Measurements from ENCODE around the gene TRAF3IP3.

The TRAF3IP3 gene

GRCh38 chr1:209800984-209801834 is 45.4 kb downstream of the TRAF3IP3 start:
- TF ChIP-seq CTCF (IDR thresholded peaks at IDR 0.05; ENCODE audit: low read depth, low read length) = no peak
- DNase-seq (ENCODE audit: low read depth, low spot score) = peak; percentile 13
- no peak overlapping the region for H3K4me3 ChIP-seq (ENCODE audit: low read depth, low read length)
- in situ Hi-C loops (cut with HindIII; ENCODE audit: low sequenced_read_pairs) = no loop called here

- DNase-seq (ENCODE audit: low read depth, low spot score) = no peak
- no peak for TF ChIP-seq CTCF (IDR thresholded peaks at IDR 0.05; ENCODE audit: low read depth, low read length)
- in situ Hi-C loops (cut with HindIII; ENCODE audit: low sequenced_read_pairs) = no loop called here
- no peak overlapping the region for H3K4me3 ChIP-seq (ENCODE audit: low read depth, low read length)
Observed at GRCh38 chr1:209802117-209802779, 46.4 kb downstream of the TRAF3IP3 start.

- no peak overlapping the region for H3K4me3 ChIP-seq (ENCODE audit: low read depth, low read length)
- DNase-seq (ENCODE audit: low read depth, low spot score) = no peak
- no peak for TF ChIP-seq CTCF (IDR thresholded peaks at IDR 0.05; ENCODE audit: low read depth, low read length)
- in situ Hi-C loops (cut with HindIII; ENCODE audit: low sequenced_read_pairs) = no loop called here
Observed at GRCh38 chr1:209802780-209803152, 46.9 kb downstream of the TRAF3IP3 start.

- TF ChIP-seq CTCF (IDR thresholded peaks at IDR 0.05; ENCODE audit: low read depth, low read length) = no peak
- DNase-seq (ENCODE audit: low read depth, low spot score) = no peak
- in situ Hi-C loops (cut with HindIII; ENCODE audit: low sequenced_read_pairs) = no loop called here
- H3K4me3 ChIP-seq (ENCODE audit: low read depth, low read length) = no peak overlapping the region
Observed at GRCh38 chr1:209803568-209803967, 47.7 kb downstream of the TRAF3IP3 start.

- no peak for TF ChIP-seq CTCF (IDR thresholded peaks at IDR 0.05; ENCODE audit: low read depth, low read length)
- H3K4me3 ChIP-seq (ENCODE audit: low read depth, low read length) = no peak overlapping the region
- in situ Hi-C loops (cut with HindIII; ENCODE audit: low sequenced_read_pairs) = no loop called here
- DNase-seq (ENCODE audit: low read depth, low spot score) = no peak
Observed at GRCh38 chr1:209805341-209805781, 49.5 kb downstream of the TRAF3IP3 start.

GRCh38 chr1:209805875-209806760 is 50.3 kb downstream of the TRAF3IP3 start, which contains the start of gene IRF6:
Gene IRF6, minus strand, starts transcription at chr1:209806142. Its CDS starts 4,729 bp downstream, at chr1:209801413.
- no peak for TF ChIP-seq CTCF (IDR thresholded peaks at IDR 0.05; ENCODE audit: low read depth, low read length)
- H3K4me3 ChIP-seq (ENCODE audit: low read depth, low read length) = peak within 1 kb of the TSS; percentile 34
- DNase-seq (ENCODE audit: low read depth, low spot score) = peak; percentile 62
- in situ Hi-C loops (cut with HindIII; ENCODE audit: low sequenced_read_pairs) = no loop called here
